GM21723 (cell line): ENCODE measurements around the gene DUS2.
"Not testable (repeated sequence)": the region's sequence is repeated elsewhere in the genome, so short reads cannot be mapped to it uniquely, and the experiment has no call there.

ENCODE experiments used
- ATAC-seq: cut with Tn5 transposase; IDR thresholded peaks from one replicate; pipeline ENCODE4 v1.9.1; 2021; ENCODE audit warnings: mild to moderate bottlenecking, moderate library complexity; ENCODE audit not compliant: unreplicated experiment

The DUS2 gene

GRCh38 chr16:68115851-68116250 is 92.8 kb downstream of the DUS2 start:
- ATAC-seq: no peak

DNA sequence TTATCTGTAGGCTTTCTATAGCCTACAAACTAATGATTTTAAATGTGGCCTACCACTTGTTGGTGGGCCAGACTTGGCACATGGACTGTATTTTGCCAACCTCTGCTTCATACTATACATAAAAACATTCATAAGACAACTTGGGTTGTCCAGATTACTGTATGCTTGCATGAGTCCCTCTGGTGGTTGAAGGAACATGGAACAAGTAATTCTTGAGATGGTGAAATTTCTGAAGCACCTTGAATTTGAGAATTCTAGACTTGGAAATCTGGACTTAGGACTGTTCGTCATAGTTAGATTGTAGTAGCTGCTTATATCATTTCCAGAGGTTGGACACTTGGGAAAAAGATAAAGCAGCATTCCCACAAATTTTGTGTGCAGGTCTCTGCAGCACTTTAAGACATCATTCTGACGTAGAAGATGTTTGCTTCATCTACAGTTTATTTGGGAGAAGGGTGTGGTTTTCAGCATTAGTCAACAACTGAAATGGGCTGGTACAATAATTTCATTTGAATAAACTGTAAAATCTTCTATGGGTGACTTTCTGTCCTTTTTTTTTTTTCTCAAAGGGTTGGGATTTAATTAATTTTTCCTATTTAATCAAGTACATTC is 93.3 kb downstream of the DUS2 start:
- ATAC-seq: no peak

- ATAC-seq: no peak
Measured at GRCh38 chr16:68117884-68118283, 94.8 kb downstream of the DUS2 start.

DNA sequence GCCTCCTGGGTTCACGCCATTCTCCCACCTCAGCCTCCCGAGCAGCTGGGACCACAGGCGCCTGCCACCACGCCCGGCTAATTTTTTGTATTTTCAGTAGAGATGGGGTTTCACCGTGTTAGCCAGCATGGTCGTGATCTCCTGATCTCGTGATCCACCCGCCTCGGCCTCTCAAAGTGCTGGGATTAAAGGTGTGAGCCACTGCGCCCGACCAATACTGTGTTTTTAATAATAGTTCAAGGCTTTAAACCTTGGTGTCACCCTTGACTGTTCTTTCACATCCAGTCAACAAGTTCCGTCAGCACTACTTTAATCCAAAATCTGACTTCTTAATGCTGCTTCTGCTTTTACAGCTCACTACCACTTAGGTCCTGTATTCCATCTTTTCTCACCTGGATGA is 95.9 kb downstream of the DUS2 start:
- ATAC-seq: not testable (repeated sequence)

DNA sequence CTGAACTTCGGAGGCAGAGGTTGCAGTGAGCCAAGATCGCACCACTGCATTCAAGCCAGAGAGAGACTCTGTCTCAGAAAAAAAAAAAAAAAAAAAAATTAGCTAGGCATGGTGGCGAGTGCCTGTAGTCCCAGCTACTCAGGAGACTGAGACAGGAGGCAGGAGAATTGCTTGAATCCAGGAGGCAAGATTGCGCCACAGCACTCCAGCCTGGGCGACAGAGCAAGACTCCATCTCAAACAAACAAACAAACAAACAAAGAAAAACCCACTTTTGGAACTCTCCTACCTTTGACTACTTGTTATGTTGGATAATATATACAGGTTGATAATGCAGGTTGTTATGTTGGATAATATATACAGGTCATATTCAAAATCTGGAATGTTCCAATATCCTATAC is 97.4 kb downstream of the DUS2 start:
- ATAC-seq: not testable (repeated sequence)

DNA sequence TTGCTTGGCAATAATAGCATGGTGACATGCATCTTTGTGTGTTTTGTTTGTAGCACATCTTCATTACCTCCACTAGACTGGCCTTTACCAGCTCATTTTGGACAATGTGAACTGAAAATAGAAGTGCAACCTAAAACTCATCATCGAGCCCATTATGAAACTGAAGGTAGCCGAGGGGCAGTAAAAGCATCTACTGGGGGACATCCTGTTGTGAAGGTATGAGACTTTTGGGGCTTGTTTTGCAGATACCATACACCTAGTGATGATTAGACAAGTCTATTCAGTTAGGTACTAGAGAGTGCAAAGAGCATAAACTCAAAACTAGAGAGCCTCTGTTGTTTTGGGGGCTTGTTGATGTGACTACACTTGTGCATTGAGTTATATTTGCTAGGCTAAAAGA is 103.3 kb downstream of the DUS2 start:
- no peak for ATAC-seq

DNA sequence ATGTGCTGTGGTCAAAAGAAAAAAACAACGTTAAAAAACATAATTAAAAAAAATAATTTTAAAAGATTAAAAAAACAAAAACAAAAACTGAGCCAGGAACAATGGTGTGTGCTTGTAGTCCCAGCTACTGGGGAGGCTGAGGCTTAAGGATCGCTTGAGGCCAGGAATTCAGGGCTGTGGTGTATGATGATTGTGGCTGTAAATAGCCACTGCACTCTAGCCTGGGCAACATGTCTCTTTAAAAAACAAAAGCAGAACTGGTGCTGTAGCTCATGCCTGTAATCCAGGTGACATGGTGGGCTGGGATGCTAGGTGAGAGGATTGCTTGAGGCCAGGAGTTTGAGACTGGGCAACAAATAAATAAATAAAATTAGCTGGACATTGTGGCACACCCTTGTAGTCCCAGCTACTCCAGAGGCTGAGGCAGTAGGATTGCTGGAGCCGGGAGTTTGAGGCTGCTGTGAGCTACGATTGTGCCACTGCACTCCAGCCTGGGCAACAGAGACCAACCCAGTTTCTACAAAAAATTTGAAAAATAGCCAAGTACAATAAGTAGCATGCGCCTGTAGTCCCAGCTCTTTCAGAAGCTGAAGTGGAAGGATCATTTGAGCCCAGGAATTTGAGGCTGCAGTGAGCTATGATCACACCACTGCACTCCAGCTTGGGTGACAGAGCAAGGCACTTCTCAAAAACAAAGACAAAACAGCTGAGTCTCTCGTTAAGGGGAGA is 105.7 kb downstream of the DUS2 start:
- no peak for ATAC-seq
